SU-DHL-6 (cell line): ENCODE results near the gene CSF2RB.

Source experiments
- H2AFZ ChIP-seq: fragments of 200-600 bp; sonication (generic); 2 replicates; pipeline ENCODE4 v1.6.1; 2014; ENCODE audit warnings: low read depth, mild to moderate bottlenecking, moderate library complexity, mixed read lengths, antibody characterized with exemption, low read length; ENCODE audit not compliant: severe bottlenecking
- H3F3A ChIP-seq: fragments of 200-600 bp; shearing (Covaris generic); 2 replicates; pipeline ENCODE4 v1.6.0; 2016; ENCODE audit warnings: antibody characterized with exemption, mild to moderate bottlenecking; ENCODE audit not compliant: insufficient read depth
- H3K27ac ChIP-seq: fragments of 200-600 bp; sonication (generic); 2 replicates; pipeline ENCODE4 v1.5.1; 2016; ENCODE audit warnings: low read depth, mild to moderate bottlenecking, low read length, moderate library complexity, mixed read lengths
- H3K27me3 ChIP-seq: fragments of 200-600 bp; sonication (generic), shearing (Covaris generic); 2 replicates; pipeline ENCODE4 v1.6.0; 2014; ENCODE audit warnings: mild to moderate bottlenecking, low read length
- H3K36me3 ChIP-seq: fragments of 200-600 bp; sonication (generic); 2 replicates; pipeline ENCODE4 v1.6.1; 2014; ENCODE audit warnings: mild to moderate bottlenecking, low read length, mixed read lengths
- H3K4me2 ChIP-seq: fragments of 300-600, 200-600 bp; shearing (Covaris generic), sonication (generic); 2 replicates; pipeline ENCODE4 v1.6.0; 2014; ENCODE audit warnings: low read length, low read depth, mild to moderate bottlenecking; ENCODE audit not compliant: poor library complexity, severe bottlenecking
- H3K4me3 ChIP-seq: fragments of 200-600 bp; sonication (generic); 2 replicates; pipeline ENCODE4 v1.5.1; 2014; ENCODE audit warnings: antibody characterized with exemption, low read length, mild to moderate bottlenecking, mixed read lengths; ENCODE audit not compliant: insufficient read depth, poor library complexity, severe bottlenecking
- H3K79me2 ChIP-seq: fragments of 200-600 bp; sonication (generic); 2 replicates; pipeline ENCODE4 v1.6.1; 2014; ENCODE audit warnings: mild to moderate bottlenecking, low read length, moderate library complexity; ENCODE audit not compliant: insufficient read depth
- H3K9ac ChIP-seq: fragments of 200-600 bp; sonication (generic); 2 replicates; pipeline ENCODE4 v1.7.0; 2014; ENCODE audit warnings: mild to moderate bottlenecking, low read length
- H3K9me2 ChIP-seq: fragments of 200-600 bp; sonication (generic); replicated peaks from 2 replicates; pipeline ENCODE4 v1.6.1; 2014; ENCODE audit warnings: low read length; ENCODE audit not compliant: insufficient read depth
- H3K9me3 ChIP-seq: fragments of 200-600 bp; sonication (generic); 2 replicates; pipeline ENCODE4 v1.6.1; 2014; ENCODE audit warnings: low read length, mixed read lengths; ENCODE audit not compliant: insufficient read depth
- H4K20me1 ChIP-seq: fragments of 200-600 bp; sonication (generic); 2 replicates; pipeline ENCODE4 v1.6.1; 2014; ENCODE audit warnings: low read depth, mild to moderate bottlenecking, antibody characterized with exemption, low read length, moderate library complexity, mixed read lengths
- EZH2phosphoT487 ChIP-seq: fragments of 200-600 bp; sonication (generic), shearing (Covaris generic); conservative IDR thresholded peaks from 2 replicates; pipeline ENCODE4 v1.6.1; 2018; ENCODE audit warnings: mild to moderate bottlenecking, antibody characterized with exemption, low read length, moderate library complexity, mixed read lengths
- TF ChIP-seq, protein P1 (sequence below): fragments of 200-600 bp; sonication (generic); IDR thresholded peaks from one replicate; pipeline ENCODE4 v1.5.1; 2017; ENCODE audit warnings: antibody characterized with exemption, mild to moderate bottlenecking, low read length, moderate library complexity; ENCODE audit not compliant: insufficient read depth, poor library complexity, severe bottlenecking

The CSF2RB gene

GRCh38 chr22:36923131-36923788 lies 9.8 kb downstream of the CSF2RB start:
- Histone ChIP-seq H3F3A (no peaks in the 10 kb centered on the region), H4K20me1 (no peaks in the 10 kb centered on the region), H3K27ac (no peak overlapping the region), H3K79me2 (no peaks in the 10 kb centered on the region), H3K36me3 (no peaks in the 10 kb centered on the region), H3K27me3 (no peaks in the 10 kb centered on the region), H3K9me3 (no peaks in the 10 kb centered on the region), H2AFZ (no peak overlapping the region), H3K4me3 (no peak overlapping the region), H3K9me2 (no peaks in the 10 kb centered on the region), H3K4me2 (no peak overlapping the region), H3K9ac (no peak overlapping the region)
- TF ChIP-seq EZH2phosphoT487: no peak
- TF ChIP-seq, protein P1, sequence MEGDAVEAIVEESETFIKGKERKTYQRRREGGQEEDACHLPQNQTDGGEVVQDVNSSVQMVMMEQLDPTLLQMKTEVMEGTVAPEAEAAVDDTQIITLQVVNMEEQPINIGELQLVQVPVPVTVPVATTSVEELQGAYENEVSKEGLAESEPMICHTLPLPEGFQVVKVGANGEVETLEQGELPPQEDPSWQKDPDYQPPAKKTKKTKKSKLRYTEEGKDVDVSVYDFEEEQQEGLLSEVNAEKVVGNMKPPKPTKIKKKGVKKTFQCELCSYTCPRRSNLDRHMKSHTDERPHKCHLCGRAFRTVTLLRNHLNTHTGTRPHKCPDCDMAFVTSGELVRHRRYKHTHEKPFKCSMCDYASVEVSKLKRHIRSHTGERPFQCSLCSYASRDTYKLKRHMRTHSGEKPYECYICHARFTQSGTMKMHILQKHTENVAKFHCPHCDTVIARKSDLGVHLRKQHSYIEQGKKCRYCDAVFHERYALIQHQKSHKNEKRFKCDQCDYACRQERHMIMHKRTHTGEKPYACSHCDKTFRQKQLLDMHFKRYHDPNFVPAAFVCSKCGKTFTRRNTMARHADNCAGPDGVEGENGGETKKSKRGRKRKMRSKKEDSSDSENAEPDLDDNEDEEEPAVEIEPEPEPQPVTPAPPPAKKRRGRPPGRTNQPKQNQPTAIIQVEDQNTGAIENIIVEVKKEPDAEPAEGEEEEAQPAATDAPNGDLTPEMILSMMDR: no peak

DNA sequence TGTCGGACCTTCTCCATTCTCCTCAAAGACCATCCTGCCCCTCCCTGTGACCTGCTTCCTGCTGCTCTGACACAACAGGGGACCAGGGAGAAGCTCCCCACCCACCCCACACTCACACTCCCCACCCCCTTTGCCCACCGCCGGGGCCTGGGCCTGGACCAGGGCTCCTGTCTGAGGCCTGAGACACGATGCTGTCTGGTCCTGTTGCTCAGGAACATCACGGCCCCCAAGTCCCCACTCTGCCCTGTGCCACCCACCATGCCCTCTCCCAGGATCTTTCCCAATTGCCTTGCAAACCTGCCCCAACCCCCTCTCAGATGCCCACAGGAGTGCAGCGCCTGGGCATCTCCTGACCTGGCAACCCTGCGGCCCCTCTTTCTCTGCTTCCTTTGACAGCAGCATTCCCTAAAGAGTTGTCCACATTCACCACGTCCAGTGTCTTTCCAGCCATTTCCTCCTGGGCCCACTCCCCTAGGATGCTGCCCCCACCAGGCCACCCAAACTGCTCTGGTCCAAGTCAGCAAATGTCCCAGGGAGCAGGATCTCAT lies 10.8 kb downstream of the CSF2RB start:
- H3F3A ChIP-seq: no peaks in the 10 kb centered on the region
- H3K27ac ChIP-seq: no peak overlapping the region
- no peaks in the 10 kb centered on the region for H3K9me3 ChIP-seq
- H2AFZ ChIP-seq: no peak overlapping the region
- no peaks in the 10 kb centered on the region for H4K20me1 ChIP-seq
- TF ChIP-seq, protein P1: no peak
- no peak for TF ChIP-seq EZH2phosphoT487
- H3K9ac ChIP-seq: no peak overlapping the region
- no peaks in the 10 kb centered on the region for H3K27me3 ChIP-seq
- no peak overlapping the region for H3K4me3 ChIP-seq
- no peaks in the 10 kb centered on the region for H3K79me2 ChIP-seq
- H3K9me2 ChIP-seq: no peaks in the 10 kb centered on the region
- H3K36me3 ChIP-seq: no peaks in the 10 kb centered on the region
- H3K4me2 ChIP-seq: no peak overlapping the region

DNA sequence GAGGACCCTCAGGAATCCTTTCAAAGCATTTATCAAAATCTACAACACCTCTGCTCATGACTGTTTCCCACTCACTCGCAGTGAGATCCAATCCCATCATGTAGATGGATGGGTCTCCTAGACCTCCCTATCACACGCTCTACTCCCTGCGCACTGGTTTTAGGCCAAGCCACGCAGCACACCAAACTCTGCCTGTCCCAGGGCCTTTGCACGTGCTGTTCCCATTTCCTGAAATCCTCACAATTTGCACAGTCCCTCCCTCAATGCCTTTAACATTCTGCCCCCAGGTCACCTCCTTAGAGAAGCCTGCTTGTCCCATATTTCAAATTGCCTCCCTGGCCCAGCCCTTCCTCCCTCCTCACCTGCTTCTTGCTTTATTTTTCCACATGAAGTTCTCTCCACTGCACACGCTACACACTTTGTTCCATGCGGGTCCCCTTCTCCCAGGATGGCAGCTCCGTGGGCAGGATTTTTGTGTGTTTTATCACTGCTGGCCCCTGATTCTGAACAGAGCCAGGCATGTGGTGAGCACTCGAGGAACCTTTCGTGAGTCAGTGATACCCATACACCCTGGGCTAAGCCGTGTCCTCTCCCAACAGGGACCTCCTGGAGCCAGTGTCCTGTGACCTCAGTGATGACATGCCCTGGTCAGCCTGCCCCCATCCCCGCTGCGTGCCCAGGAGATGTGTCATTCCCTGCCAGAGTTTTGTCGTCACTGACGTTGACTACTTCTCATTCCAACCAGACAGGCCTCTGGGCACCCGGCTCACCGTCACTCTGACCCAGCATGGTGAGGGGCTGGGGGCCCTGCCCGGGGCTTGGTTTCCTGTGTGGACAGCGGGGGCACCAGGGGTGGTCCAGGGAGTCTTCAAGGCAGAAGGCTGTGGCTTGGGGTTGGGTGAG lies 12.2 kb downstream of the CSF2RB start:
- H3F3A ChIP-seq: no peaks in the 10 kb centered on the region
- H3K9me2 ChIP-seq: no peaks in the 10 kb centered on the region
- H3K79me2 ChIP-seq: no peaks in the 10 kb centered on the region
- H2AFZ ChIP-seq: no peak overlapping the region
- H3K27me3 ChIP-seq: no peaks in the 10 kb centered on the region
- no peak overlapping the region for H3K9ac ChIP-seq
- H3K4me3 ChIP-seq: no peak overlapping the region
- no peak overlapping the region for H3K27ac ChIP-seq
- TF ChIP-seq, protein P1: no peak
- TF ChIP-seq EZH2phosphoT487: no peak
- H4K20me1 ChIP-seq: no peaks in the 10 kb centered on the region
- H3K4me2 ChIP-seq: no peak overlapping the region
- H3K36me3 ChIP-seq: no peaks in the 10 kb centered on the region
- no peaks in the 10 kb centered on the region for H3K9me3 ChIP-seq
